HG03520 (cell line): ENCODE measurements around the gene BTBD19.
A peak's percentile ranks its signal among the peaks of the same experiment; 100 is the strongest.
"Not testable (repeated sequence)": the region's sequence is repeated elsewhere in the genome, so short reads cannot be mapped to it uniquely, and the experiment has no call there.

Experiments used
- ATAC-seq: cut with Tn5 transposase; IDR thresholded peaks from one replicate; pipeline ENCODE4 v1.9.1; 2021; ENCODE audit warnings: mild to moderate bottlenecking, moderate library complexity; ENCODE audit not compliant: unreplicated experiment

BTBD19 gene, protein sequence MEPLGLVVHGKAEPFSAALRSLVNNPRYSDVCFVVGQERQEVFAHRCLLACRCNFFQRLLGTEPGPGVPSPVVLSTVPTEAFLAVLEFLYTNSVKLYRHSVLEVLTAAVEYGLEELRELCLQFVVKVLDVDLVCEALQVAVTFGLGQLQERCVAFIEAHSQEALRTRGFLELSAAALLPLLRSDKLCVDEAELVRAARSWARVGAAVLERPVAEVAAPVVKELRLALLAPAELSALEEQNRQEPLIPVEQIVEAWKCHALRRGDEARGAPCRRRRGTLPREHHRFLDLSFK

DNA sequence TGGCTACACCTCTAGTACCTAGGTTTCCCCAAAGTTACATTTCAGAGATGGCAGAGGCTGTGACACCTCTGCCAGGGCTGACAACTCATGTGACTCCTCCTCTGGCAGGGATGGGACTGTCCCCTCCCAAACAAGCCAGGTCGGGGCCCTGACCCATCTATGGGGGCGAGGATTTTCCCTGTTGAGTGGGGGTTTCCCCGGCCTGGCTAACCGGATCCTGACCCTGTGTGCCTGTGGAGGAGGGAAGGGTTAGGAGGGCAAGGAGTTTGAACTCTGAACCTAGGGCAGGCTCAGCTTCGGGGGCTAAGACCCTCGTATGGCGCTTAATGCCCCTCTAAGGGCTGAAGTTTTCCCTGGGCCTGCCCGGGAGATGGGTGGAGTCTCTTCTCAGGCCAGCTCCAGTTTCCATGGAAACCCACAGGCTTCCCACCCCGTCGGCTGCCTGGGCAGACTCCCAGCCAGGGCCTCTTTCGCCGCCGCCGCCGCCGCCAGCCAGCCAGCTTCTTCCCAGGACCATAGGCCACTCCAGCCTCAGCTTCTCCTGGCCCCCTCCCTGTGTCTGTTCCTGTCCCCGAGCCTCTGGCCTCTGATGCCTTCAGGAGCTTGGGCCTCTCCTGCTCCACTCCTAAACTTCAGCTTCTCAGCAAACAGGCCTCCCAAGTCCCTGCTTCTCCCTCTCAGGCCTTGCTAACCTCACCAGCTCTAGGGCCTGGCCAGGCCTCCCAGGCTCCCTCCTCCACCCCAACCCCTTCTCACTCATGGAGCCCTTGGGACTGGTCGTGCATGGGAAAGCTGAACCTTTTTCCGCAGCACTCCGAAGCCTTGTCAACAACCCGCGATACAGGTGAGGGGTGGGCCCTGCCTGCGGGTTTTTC, at the start of gene BTBD19:
Gene BTBD19, plus strand, starts transcription at position 461 of the 875 bp plus-strand sequence. Its CDS starts 298 bp downstream, at position 759.
- ATAC-seq = no peak

DNA sequence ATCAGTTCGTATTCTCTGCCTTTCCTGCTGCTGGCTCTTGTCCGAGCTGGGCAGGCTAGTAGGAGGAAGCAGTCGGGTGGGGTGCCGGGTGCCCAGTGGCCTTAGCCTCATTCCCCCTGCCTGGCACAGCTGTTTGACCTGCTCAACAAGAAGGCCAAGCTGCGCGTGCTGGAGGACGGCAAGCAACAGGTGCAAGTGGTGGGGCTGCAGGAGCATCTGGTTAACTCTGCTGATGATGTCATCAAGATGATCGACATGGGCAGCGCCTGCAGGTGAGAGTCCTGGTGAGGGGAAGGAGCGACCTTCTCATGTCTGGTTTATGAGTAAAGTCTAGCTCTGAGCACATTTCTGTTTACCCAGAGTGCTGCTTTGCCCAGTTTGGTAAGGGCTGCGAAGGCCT, 49.2 kb upstream of the BTBD19 start:
- no peak for ATAC-seq

DNA sequence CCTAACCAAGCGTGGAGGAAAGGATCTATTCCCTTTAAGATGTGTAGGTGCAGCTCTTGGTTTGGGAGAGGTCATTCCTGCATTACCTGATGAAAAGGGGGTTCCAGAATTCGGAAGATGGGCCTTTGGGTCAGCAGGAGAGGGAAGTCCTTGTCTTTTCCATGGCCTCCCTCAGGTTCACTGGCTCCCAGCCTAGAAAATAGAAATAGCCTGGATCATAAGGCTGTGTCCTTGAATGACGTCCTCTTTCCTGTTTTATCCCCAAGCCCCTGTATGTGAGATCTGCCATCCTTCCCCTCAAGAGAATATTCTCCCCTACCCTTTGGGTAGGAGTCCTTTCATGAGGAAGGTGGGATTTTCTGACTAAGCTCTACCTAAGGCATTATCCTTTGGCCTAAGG, 47.4 kb upstream of the BTBD19 start:
- no peak for ATAC-seq

DNA sequence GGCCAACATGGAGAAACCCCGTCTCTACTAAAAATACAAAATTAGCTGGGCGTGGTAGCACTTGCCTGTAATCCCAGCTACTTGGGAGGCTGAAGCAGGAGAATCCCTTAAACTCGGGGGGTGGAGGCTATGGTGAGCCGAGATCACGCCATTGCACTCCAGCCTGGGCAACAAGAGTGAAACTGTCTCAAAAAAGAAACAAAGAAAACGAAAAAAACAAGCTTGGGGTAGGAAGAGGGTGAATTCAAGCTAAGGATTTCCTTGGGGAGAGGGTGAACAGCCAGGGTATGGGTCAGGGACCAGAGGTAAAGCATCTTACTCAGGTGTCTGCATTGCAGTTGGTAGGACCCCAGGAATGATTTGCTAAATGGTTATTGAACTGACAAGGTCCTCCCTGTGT, 41.9 kb upstream of the BTBD19 start:
- ATAC-seq = not testable (repeated sequence)

DNA sequence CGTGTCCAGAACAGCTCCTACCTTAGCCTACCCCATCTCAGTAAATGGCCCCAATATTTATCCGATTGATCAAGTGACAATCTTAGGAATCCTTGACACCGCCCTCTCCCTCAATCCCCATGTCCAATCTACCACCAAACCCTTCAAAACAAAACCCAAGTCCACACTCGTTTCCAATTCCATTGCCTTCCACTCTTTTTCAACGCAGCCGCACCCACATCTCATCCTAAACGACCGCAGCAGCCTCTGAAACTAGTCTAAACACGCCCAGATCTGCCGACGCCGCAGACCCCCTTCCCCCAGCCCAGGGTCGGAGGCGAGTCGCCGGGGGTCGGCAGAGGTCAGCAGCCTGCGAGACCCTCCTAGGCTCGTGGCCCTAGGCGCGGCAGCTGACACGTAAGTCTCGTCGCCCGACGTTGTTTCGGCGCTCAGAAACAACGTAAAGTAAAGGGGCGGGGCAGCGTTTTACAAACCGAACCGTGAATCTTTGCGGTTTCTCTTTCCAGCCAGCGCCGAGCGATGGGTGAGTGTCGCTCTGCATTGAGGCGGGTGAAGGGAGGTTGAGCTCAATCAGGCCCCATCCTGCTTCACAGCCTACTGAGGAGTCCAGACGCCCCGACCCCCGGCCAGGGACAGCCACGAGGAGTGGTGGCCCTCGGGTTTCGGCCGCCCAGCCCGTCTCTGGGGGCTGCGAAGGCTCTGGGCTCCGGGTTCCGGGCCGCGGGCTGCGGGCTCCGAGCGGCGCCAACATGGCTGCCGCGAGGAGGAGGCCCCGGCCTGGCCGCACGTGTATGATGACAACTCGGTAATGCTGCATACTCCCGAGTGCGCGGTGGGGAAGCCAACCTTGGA, 33.0 kb upstream of the BTBD19 start, which contains the start of gene RPS8:
Gene RPS8, plus strand, starts transcription at position 463 of the 852 bp plus-strand sequence. Its CDS starts 57 bp downstream, at position 520.
- ATAC-seq = peak; percentile 57

DNA sequence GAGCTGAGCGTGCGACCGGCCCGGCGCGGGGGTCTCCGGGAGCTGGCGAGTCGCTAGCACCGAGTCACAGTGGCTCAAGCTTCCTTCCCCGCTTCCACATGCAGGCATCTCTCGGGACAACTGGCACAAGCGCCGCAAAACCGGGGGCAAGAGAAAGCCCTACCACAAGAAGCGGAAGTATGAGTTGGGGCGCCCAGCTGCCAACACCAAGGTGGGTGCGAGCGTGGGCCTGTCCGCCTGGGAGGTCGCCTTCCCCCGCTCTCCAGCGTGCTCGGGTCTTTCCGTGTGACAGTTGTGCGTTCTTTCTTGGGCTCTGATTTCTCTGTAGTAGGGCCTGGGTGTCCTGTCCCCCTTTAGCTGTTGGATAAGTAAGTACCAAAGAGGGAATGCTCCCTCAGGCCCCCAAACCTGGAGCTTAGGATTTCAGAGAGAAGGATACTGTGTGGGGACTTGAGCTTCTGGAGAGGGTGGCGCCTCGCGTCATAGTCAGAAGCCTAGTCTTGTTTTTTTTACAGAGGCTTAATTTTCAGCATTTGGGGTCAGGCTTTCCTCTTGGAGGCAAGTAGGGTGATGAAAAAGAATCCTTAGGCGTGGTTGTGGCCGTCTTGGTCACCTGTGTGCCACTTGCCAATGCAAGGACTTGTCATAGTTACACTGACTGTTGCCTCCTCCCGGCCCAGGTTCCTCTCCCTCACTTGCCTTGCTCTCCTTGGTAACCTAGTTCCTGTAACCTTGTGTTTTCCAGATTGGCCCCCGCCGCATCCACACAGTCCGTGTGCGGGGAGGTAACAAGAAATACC, 32.2 kb upstream of the BTBD19 start:
- no peak for ATAC-seq

DNA sequence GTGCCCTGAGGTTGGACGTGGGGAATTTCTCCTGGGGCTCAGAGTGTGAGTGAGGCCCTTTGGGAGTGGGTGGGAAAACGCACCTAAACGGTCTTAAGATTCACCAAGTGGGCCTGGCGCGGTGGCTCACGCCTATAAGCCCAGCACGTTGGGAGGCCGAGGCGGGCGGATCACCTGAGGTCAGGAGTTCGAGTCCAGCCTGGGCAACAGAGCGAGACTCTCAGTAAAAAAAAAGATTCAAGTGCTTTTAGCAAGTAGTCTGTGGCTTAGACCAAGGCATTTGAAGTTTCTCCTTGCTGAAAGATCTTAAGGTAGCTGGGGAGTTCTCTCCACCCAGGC, 31.6 kb upstream of the BTBD19 start:
- ATAC-seq = no peak

DNA sequence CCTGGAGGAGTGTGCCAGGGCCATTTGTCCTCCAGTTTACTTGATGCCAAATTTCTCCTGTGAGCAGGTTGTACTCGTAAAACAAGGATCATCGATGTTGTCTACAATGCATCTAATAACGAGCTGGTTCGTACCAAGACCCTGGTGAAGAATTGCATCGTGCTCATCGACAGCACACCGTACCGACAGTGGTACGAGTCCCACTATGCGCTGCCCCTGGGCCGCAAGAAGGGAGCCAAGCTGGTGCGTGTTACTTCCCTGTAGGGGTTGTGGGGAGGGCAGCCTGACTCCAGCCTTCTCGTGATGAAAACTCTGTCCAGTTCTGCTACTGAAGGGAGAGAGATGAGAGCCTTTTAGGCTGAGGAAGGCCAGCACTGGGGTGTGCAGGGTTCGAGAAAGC, 30.8 kb upstream of the BTBD19 start:
- ATAC-seq = no peak

DNA sequence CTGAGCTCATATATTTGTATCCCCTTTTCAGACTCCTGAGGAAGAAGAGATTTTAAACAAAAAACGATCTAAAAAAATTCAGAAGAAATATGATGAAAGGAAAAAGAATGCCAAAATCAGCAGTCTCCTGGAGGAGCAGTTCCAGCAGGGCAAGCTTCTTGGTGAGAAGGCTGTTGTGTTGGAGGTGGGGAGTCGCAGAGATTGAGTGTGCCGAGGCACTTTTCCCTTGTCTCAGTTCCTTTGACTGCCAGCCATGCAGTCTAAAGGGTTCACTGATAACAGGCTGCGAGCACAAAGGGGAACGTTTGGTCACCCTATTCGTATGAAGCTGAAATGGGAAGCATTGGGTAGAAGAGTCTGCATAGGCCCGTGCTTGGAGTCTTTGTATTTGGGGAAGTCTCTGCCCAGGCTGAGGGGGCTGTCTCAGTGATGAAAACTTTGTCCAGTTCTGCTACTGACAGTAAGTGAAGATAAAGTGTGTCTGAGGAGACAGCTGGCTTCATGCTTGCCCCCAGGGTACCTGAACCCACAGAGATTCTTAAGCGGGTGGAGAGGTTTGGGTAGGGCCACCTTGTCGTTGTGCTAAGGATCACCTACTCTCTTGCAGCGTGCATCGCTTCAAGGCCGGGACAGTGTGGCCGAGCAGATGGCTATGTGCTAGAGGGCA, 30.2 kb upstream of the BTBD19 start:
- ATAC-seq = no peak

DNA sequence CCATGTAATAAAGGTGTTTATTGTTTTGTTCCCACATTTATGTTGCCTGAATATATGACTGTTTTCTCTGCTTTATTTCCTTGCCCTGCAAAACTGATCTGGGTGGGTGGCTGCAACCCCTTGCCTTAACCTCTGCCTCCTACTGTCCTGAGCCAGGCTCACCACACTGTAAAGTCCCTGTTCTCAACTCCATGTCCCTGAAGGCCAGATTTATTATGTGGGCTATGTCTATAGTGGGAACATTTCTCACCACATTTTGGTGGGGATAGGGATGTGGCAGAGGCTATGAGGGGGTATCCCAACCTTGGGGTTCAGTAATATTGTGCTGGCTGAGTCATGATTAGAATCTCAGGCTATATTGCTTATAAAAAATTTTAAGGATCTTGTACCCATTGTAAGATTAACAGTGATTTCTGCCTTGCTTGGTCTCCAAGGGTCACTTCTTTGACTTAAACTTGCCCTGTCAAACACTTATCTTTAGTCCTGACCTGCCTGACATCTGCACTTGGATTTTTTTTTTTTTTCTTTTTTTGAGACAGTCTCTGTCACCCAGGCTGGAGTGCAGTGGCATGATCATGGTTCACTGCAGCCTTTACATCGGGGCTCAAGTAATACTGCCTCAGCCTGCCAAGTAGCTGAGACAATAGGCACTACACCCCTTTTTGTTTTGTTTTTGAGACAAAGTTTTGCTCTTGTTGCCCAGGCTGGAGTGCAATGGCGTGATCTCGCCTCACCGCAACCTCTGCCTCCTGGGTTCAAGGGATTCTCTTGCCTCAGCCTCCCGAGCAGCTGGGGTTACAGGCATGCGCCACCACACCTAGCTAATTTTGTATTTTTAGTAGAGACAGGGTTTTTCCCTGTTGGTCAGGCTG, 29.4 kb upstream of the BTBD19 start:
- no peak for ATAC-seq

DNA sequence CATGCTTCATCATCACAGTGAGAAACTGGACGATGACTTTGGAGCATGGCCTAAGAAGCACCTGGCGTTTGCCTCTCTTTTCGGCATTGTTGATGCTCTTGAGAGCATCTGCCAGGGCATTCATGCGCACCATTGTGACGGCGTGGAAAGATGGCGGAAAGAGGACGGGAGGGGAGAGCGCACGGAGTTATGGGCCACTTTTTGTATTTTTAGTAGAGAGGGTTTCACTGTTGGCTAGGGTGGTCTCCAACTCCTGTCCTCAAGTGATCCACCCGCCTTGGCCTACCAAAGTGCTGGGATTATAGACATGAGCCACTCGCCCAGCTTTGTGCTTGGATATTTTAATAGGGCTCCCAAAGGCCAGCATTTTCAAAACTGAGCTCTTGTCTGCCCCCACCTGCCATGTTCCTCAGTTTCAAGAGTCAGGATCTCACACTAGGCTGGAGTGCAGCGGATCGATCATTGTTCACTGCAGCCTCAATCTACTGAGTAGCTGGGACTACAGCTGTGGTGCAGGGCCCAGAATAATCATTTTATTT, 27.7 kb upstream of the BTBD19 start:
- no peak for ATAC-seq

DNA sequence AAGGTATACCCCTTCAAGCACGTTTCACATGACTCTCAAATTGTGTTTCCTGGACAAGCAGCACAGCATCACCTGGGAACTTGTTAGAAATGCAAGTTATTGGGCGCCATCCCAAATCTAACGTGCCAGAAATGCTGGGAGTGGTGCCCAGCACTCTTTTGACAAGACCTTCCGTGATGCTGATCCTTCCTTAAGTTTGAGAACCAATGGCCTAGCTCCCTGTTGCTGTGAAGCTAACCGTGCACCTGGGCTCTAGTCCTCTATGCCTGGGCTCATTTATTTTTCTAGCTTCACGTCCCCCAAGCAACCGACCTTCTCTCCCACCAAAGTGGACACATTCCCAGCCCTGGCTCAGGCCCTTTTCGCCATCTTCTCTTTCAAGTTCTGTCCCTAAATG, 24.6 kb upstream of the BTBD19 start:
- no peak for ATAC-seq

DNA sequence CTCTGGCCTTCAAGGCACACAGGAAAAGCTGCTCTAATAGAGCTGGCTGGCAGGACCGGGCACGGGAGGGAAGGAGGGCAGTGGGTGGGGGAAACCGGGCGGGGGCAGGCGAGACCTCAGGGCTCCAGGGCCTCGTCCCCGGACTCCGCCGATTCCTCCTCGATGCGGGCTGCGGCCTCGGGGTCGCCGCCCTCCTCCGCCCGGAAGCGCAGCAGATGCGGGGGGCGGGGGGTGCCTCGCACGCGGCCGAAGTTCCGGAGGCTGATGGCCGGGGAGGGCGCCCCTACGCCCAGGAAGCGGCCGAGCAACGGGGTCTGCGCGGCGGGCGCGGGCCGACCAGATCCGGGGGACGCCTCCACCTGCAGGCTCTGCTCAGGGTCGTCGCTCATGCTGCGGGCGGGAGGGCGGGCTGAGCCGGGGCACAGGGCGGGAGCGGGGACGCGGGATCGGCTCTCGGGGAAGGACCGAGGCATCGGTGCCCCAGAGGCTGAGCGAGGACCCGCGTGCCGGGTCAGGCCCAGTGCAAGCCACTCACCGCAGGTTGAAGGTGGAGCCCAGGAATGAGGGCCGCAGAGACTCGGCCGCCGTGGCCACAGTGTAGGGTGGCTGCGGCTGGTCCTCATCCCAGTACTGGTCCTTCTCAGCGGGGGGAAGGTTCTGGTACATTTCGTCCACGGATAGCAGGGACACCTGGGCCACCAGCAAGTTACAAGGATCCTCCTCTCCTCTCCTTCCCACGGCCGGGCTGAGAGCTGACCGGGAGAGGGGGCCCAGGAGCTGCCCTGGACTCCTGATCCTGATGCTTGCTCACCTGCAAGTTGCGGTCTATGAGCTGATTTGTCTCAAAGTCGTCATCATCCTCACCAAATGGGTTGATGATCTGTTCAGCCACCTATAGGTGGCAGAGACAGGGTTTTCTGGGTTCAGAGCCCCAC, 24.0 kb upstream of the BTBD19 start:
- ATAC-seq = no peak

DNA sequence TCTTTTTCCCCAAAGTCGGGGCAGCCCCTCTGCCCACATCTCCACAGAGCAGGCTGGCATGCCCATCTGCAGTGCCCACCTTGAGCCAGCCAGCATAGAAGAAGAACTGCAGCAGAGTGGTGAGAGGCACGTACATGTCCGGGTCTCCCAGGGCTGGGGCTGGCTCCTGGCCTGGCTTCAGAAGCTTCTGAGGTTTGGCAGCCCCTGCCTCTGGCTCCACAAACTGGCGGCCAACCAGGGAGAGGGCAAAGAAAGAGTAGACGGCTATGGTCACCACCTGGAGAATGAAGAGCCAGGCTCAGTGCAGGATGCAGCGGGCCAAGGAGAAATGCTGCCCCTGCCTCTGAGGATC, 23.3 kb upstream of the BTBD19 start:
- ATAC-seq = no peak

DNA sequence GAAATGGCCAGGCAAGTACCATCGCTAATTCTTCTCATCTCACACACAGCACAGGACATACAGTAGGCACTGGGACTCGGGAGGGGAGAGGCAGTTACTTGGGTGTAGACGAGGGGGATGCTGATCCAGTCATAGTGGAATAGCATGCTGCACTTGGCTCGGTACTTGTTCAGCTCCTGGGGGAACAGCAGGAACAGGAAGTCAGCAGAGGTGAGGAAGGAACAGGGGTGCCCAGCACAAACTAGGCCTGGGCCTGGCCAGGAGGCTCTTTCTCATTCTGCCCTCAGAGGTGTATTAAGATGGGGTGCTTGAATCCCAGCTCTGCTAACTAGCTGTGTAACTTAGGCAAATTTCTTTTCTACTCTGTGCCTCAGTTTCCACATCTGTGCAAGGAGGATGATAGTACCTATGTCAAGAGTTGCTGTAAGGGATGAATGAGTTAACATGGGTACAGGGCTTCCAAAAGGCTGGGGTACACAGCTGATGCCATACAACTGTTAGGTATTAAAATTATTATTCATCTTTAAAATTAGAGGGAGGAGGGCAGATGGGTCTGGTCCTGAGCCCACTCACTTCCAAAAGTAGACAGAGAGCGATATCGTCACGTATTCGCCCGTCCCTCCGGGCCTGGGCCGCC, 22.7 kb upstream of the BTBD19 start:
- ATAC-seq = no peak

DNA sequence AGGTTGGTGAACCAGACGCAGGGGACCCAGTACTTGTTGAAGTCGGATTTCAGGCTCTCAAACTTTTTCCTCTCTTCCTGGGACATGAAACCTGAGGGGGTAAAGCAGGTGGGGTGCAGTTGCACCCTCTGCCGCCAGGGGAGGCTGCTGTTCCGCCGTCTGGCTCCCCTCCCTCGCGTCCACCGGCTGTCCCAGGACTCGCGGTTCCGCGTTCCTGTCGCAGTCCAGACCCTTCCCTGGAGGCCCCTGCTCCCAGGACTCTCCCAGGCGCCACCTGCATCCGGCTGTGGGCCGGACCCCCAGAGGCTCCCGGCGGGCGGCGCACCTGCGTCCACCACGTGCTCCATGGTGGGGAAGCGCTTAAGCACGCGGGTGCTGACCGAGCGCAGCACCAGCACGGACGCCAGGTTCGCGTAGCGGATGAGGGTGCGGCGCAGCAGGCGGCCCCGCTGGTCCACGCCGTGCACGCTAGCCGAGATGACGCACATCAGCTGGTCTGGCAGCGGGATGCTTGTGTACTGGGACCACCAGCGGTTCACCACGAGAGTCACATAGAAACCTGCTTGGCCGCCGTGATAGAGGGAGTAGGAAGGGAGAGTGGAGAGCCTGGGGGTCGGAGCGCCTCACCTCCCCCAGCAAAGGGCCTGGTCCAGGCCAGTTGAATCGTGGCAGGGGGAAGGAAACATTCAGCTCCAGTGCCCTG, 22.0 kb upstream of the BTBD19 start:
- no peak for ATAC-seq
